ENCODE data around the gene APP. TPM values are rescaled to one million over a fixed set of nuclear protein-coding genes. Genes with fewer than 3 reads are reported as not detected.

Gene APP
- total RNA-seq, 1 experiment from 2014 or later, result 401 TPM

- no peak for DNase-seq (ENCODE audit: low read depth)
These were observed 102.6 kb downstream of the APP start for GRCh38 chr21:26067836-26068594.

- DNase-seq (ENCODE audit: low read depth), result no peak
These were observed 106.1 kb downstream of the APP start for GRCh38 chr21:26064506-26064905.

- no peak for DNase-seq (ENCODE audit: low read depth)
These were observed 109.1 kb downstream of the APP start for GRCh38 chr21:26061437-26061836.

GRCh38 chr21:26060335-26061115 lies 110.0 kb downstream of the APP start:
- DNase-seq (ENCODE audit: low read depth), result no peak

DNA sequence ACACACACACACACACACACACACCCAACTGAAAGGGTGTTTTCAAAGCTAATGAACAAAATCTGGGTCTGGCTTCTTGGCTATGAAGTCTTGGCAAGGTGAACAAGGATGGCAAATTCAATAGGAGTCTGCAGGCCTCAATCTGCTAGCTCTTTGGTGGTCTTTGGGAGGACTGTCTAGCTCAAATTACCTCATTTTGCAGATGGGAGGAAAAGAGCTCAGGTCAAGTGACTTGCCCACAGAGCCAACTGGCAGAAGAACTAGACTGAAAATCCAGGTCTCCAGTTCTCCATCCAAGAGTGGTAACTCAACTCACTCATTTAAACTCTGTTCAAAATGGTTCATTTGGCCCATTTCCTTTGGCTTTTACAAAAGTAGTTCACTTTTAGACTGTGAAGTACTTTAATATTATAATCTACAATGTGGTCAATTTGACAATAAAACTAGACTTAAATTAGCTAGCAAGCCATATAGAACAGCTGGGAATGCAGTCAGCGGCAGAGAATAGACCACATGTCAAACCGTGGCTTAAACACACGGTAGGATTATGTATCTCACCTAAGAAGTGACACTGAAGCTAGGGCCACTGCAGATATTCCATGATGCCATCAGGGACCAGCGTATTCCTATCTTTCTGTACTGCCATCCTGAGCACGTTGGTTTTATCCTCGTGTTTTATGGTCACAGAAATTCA lies 112.9 kb downstream of the APP start:
- DNase-seq (ENCODE audit: low read depth), result no peak

DNA sequence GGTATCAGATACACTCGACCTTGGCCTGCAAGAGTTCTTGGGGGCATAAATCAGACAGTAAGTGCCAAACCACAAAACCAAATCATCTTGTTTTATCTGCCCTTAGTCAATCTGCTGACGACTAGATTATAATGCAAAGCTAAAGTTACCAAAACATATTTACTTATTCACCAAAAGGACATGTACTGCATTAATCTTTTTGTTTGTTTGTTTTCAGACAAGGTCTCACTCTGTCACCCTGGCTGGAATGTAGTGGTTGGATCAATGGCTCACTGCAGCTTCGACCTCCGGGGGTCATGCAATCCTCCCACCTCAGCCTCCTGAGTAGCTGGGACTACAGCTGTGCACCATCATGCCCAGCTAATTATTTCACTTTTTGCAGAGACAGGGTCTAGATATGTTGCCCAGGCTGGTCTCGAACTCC lies 114.7 kb downstream of the APP start:
- DNase-seq (ENCODE audit: low read depth), result peak; percentile 60

DNA sequence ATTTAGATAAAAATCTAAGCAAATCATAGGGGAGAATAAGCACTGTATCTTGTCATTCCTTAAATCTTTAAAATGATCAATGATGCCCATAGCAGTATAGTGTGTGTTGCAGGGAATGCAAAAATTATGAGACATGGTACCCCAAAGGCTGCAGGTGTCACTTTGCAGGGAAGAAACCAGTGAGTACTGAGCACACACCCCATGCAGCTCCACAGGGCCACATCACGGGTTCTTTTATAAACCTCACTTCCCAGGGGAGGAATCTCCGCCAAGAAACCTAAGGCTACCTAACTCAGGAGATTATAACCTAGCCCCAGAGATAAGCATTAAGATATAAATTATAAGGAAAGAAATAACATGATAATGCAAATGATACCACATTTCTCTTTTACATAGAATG lies 115.6 kb downstream of the APP start:
- DNase-seq (ENCODE audit: low read depth), result no peak

- no peak for DNase-seq (ENCODE audit: low read depth)
These were observed 118.5 kb downstream of the APP start for GRCh38 chr21:26052057-26052456.

- no peak for DNase-seq (ENCODE audit: low read depth)
These were observed 119.7 kb downstream of the APP start for GRCh38 chr21:26050857-26051256.

DNA sequence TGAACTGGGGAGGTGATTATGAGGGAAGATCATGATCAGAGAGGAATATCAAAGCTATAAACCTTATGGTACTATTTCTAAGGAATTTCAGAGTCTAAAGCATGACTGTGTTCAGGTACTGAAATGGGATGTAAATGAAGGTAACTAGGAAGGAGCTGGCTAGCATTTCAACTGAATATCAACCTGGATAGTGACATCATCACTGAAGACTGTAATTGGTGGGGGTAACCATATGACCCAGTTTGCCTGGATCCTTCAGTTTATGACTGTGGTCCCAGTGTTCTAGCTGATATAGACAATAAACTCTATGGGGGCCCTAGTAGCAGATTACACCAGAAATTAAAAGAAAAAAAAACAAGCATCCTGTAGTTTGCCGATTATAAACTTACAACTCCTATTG lies 120.8 kb downstream of the APP start:
- DNase-seq (ENCODE audit: low read depth), result no peak

DNA sequence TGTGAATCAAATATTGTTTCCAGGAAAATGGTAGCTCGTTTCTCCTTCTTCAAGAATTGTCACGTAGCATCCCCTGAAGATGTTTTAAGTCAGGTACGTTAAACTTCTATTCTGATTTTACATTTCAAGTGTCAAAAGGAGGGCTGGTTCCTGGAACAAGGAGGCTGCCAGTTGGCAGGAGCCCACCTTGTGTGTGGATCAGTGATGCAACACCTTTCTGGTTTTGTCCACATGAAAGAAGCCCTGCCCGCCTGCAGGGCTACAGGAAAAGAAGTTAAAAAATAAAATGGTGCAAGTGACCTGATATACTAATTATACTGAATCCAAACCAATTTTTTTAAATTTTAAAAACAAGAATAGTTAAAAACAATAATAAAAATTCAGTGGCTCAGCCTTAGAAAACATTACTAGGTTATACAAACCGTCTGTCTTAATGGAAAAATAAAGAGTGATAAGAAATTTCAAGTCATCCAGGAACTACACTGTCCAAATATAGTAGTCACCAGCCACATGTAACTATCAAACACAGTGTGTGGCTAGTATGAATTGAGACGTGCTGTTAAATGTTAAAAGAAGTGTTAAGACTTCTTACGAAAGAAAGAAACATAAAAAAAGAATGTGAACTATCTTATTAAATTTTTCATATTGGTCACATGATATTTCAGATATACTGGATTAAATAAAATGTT lies 123.1 kb downstream of the APP start:
- no peak for DNase-seq (ENCODE audit: low read depth)

DNA sequence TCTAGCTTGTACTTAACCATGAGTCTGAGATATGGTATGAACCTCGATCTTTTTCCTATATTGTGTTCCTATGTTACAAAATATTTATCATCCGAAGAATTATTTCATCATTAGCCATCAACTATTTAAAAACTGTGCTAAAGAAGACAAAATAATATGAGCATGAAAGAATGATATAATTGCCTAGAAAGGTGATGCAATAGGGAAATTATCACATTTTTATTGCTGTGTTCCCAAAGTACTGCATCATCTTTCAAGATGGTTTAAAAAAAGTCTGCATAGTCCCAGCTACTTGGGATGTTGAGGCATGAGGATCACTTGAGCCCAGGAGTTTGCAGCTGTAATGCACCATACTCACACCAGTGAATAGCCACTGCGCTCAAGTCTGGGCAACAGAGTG lies 126.7 kb downstream of the APP start:
- DNase-seq (ENCODE audit: low read depth), result no peak

DNA sequence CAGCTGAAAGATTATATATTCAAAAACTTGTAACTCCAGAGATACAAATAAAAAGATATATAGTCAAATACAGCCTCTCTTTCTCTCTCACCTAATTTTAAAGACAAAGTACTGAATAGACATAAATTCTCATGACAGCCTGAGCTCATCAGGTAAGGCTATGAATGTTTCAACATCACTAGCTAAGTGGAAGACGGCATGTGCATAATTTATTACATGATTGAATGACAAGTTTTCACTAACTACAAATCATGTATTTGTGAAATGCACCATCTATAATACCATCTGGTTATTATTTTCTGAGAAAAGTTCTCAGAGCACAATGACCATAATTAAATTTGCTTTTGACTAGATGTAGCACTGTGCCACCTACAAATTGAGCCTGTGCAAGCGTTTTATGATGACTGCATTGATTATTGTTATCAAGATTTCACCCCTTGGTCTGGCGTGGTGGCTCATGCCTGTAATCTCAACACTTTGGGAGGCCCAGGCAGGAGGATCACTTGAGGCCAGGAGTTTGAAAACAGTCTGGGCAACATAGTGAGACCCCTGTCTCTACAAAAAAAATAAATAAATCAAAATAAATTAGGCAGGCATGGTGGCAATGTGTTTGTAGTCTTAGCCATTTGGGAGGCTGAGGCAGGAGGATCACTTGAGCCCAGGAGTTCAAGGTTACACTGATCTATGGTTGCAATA lies 128.2 kb downstream of the APP start:
- no peak for DNase-seq (ENCODE audit: low read depth)

GRCh38 chr21:26041431-26042180 lies 129.0 kb downstream of the APP start:
- DNase-seq (ENCODE audit: low read depth), result peak; percentile 88

DNA sequence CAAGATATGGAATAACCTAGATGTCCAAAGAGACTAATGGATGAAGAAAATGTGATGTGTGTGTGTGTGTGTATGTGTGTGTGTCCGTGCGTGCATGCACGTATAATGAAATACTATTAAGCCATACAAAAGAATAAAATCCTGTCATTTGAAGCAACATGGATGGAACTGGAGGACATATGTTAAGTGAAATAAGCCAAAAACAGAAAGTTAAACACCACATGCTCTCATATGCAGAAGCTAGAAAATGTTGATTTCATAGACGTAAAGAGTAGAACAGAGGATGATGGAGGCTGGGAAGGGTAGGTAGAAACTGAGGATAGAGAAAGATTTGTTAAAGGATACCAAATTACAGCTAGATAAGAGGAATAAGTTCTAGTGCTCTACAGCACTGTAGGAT lies 133.7 kb downstream of the APP start:
- no peak for DNase-seq (ENCODE audit: low read depth)

- peak; percentile 13 for DNase-seq (ENCODE audit: low read depth)
These were observed 138.3 kb downstream of the APP start for GRCh38 chr21:26032263-26032662.

GRCh38 chr21:26028183-26028582 lies 142.4 kb downstream of the APP start:
- DNase-seq (ENCODE audit: low read depth), result no peak

- peak; percentile 26 for DNase-seq (ENCODE audit: low read depth)
These were observed 142.9 kb downstream of the APP start for GRCh38 chr21:26027696-26028095.

DNA sequence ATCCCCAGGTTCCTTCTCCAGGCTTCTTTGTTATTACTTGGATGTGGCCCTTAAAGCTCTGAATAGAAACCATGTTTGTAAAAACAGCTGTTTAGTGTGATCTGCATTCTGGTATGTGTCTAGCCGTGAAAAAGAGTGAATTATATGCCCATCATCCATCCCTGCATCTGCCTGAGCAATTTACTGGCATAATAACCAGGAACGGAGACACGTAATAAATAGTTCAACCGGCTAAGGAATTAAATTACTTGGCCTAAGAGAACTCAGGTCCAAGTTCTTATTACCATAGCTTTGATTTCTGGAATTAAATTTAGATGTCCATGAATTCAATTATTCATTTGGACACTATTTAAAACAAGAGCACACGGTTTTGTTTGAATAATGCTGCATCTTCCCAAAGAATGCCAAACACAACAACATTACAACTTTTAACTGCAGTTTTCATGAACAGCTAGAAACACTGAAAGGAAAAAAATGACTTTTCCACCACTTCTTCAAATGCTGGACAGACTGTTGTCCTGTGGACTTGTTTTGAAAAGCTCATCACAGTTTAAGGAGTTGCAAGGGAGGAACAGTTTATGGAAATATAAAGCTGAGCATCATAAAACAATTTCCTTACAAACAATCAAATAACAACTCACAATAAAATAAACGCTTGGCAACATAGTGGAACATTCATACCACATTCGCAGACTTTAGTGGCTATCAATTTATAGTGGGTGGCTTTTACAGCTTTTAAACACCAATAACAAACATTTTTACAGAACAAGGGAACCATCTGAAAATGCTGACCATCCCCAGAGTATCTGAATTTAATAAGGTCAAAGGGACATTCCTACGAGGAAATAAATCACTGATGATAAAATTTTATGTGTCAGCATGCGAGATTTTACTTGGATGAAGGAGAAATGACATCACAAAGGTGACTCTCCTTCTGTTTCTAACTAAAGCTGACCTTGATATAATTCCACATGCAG lies 144.7 kb downstream of the APP start:
- no peak for DNase-seq (ENCODE audit: low read depth)
